G401.6 (cell line): ENCODE results near the gene UBR3.
A peak's percentile ranks its signal among the peaks of the same experiment; 100 is the strongest.

Source experiments
- FAIRE-seq: peaks from 2 replicates; lab custom pipeline; 2012; peaks lifted over from hg19 to GRCh38; lab: Jason Lieb, UNC

The UBR3 gene

DNA sequence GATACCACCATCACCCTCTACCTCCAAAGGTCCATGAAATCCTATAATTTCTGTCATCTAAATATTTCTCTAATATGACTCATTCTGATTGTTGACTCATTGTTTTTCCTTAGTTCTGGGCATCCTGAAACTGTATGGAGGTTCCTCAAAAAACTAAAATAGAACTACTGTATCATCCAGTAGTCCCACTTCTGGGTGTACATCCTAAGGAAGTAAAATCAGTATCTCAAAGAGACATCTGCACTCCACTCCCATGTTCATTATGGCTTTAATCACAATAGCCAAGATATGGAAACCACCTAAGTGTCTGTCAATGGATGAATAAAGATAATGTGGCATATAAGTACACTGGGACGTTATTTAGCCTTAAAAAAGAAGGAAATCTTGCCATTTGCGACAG lies 224.9 kb downstream of the UBR3 start:
- no peak for FAIRE-seq

DNA sequence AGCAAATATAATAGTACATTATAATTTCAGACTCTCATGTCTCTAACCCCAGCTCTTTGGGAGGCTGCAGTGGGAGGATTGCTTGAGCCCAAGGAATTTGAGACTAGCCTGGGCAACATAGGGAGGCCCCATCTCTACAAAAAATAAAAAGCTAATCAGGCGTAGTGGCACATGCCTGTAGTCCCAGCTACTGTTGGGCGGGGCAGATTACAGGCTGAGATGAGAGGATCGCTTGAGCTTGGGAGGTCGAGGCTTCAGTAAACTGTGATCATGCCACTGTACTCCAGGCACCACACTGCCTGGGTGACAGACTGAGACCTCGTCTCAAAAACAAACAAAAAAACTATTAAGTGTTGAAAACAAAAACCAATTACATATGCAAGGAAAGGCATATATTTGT lies 227.7 kb downstream of the UBR3 start:
- FAIRE-seq = no peak

- peak; percentile 53 for FAIRE-seq
These were observed 229.6 kb downstream of the UBR3 start for GRCh38 chr2:170056900-170057299.

- peak; percentile 21 for FAIRE-seq
These were observed 236.4 kb downstream of the UBR3 start for GRCh38 chr2:170063456-170064235.

GRCh38 chr2:170070778-170071177 lies 243.5 kb downstream of the UBR3 start:
- FAIRE-seq = no peak

DNA sequence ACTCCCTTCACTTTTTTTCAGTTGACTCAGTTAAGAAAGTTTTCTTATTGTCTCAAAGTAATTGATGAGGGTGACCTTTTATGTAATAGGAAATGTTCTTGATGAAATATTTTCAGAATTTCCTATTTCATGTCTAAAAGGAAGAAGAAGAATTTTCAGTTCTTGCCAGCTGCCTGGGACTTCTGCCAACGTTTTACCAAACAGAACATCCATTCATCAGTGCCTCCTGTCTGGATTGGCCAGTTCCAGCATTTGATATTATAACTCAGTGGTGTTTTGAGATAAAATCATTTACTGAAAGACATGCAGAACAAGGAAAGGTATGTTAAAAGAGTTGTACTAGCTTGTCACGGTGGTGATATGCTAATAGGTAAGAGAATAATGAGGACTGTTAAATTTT lies 246.0 kb downstream of the UBR3 start:
- FAIRE-seq = no peak

- FAIRE-seq = no peak
These were observed 248.9 kb downstream of the UBR3 start for GRCh38 chr2:170076189-170076588.

DNA sequence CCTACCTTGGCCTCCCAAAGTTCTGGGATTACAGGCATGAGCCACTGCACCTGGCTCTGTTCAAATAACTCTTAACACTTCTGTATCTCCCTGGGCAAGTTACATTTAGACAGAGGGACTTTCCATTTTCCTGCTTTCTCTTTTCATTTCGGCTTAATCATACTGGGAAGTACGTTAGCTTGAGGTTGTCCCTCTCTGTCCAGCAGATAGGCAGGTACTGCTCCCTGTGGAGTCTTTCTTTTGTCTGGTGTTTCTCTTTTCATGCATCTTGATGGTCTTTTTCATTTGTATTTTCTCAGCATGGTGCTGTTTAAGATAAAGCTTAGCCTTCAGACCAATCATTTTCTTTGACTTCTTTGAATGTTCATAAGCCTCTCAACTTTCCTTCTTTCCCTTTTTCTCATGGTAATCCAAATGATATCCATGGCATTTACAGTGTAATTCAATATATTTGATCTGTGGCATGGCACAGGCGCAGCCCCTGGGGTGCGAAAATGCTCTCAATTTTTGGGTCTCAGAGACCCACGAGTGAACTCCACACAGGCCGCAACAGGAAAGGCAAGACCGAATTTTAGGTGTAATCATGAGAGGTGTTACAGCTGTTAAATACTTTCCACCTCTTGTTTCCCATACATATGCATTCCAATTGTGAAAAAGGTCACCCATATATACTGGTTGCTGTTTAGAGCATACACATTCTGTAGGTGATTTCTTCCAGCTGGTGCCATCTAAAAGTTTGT lies 250.7 kb downstream of the UBR3 start:
- no peak for FAIRE-seq

DNA sequence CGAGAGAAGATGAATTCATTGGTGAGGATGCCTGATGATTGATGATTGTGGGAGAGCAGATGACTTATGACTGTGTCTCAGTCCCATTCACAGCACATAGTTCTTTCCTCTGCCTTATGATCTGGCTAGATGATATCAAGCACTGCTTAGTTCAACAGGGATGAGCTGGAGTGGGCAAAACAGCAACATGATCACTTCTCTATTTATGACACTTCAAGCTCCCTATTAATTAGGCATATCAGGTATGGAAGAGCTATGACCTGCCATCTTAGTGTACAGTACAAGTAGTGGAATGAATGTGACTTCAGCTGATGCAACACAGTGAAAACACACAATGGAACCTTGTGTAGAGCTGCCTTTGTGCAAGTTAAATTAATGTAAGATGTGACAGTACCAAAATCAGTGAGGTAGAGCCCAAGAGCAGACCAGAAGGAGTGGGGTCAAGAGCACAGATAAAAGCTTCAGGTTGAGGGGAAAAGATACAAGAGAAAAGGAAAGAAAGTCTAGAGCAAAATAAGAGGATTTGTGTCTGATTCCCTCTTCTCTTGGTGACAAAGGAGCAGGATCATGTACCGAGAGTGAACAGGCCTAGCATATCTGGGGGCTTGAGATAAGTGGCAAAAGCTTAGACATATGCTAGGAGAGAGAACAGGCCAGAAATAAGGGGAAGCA lies 257.7 kb downstream of the UBR3 start:
- FAIRE-seq = no peak

DNA sequence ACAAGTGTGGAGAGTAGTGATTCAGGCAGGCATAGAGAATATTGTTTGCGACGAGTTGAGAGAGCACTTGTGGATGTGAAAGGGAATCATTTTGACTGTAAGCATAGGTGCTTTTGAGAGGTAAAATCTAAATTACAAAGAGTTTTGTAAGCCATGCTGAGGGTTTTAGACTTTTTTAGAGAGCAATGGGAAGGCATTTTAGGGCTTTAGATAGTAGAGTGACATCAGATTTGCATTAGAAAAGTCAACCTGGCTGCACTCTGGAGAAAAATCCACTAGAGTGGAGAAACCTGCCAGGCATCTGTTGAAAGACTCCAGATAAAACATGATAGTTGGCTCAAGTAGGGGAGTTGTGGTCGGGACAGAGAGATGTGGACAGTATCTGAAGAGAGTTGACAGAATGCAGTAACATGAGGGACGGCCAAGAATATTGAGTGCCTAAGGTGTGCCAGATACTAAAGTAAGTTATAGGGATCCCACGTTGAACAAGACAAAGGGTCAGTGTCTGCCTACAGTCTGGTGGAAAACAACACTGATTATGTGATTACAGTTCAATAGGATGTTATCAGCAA lies 258.9 kb downstream of the UBR3 start:
- FAIRE-seq = no peak

- no peak for FAIRE-seq
These were observed 259.6 kb downstream of the UBR3 start for GRCh38 chr2:170086751-170087412.

- FAIRE-seq = no peak
These were observed 260.1 kb downstream of the UBR3 start for GRCh38 chr2:170087413-170087793.

DNA sequence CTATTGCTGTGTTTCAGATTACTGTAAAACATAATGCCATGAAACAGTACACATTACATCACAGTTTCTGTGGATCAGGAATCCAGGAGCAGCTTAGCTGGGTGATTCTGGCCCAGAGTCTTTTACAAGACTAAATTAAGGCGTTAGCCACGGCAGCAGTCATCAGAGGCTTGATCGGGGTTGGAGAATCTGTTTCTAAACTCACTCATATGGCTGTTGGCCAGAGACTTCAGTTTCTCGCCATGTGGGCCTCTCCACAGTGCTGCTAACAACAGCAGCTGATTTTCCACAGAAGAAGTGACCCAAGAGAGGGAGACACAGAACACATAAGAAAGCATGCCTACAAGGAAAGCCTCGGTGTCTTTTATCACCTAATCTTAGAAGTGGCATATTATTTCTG lies 261.5 kb downstream of the UBR3 start:
- no peak for FAIRE-seq

DNA sequence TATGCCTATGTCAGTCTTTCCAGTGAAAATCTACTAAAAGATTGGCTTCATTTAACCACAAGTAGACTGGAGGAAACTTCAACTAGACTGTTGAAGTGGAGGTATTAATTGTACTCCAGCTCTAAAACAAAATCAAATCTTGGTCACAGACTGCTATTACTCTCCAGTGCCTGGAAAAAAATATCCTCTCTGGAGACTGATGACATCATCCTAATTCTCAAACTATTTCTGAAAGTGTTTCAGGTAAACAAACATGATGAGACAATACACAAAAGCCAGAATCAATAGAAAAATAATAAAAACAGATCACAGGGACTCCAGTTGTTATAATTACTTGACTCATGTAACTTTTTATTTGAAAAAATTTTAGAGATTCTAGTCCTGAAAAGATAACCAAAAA lies 263.0 kb downstream of the UBR3 start:
- FAIRE-seq = no peak

- FAIRE-seq = no peak
These were observed 264.2 kb downstream of the UBR3 start for GRCh38 chr2:170091436-170091835.

DNA sequence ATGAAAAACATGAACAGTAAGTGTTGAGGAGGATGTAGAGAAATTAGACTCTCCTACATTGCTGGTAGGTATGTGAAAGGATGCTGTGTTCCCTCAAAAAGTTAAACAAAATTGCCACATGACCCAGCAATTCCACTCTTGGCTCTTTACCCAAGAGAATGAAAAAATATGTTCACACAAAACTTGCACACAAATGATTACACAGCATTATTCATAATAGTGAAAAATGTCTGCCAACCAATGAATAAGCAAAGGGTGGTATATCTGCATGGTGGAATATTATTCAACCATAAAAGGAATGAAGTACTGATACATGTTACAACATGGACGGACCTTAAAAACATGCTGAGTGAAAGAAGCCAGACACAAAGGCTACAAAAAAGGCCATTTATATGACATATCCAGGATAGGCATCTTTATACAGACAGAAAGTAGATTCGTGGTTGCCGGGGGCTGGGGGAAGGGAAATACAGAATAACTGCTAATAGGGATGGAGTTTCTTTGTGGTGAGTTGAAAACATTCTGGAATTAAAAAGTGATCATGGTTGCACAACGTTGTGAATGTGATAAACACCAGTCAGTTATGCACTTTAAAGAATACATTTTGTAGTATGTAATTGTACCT lies 265.3 kb downstream of the UBR3 start:
- no peak for FAIRE-seq

DNA sequence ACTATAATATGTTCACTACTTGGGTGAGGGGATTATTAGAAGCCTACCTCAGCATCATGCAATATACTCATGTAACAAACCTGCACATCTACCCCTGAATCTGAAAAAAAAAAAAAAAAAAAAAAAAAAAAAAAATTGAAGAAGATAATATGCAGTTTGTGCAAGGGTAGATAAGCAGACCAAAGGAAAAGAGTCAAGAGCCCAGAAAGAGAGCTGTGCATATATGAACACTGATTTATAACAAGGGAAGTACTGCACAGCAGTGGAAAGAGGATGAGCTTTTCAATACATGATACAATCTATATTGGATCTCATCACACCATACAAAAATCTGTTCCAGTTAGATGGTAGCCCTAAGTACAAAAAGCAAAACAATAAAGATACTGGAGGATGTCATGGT lies 268.1 kb downstream of the UBR3 start:
- FAIRE-seq = no peak

DNA sequence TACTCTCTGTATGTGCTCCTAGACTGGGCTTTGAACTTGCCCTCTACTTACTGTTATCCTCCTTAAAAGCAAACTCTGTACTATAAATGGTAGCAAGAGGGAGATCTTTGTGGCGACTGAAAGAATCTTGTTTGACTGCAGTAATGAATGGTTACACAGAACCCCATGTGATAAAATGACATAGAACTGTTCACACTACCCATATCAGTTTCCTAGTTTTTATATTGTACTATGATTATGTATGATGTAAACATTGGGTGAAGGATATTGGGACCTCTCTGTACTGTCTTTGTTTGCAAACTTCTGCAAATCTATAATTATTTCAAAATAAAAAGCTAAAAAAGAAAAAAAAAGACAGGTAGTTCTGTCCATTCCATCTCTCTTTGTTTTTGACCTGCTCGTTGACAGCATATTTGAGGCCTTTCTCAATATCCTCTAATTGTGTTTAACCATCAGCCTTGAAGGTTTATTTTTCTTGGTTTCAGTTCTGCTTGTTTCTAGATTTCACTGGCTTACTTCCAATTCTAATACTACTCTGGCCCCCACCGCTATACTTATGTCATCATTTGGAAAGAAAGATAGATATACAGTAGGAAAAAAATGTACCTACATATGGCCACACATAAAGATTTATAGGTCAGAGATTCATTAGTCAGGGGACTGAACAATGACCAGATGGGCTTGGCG lies 271.5 kb downstream of the UBR3 start:
- no peak for FAIRE-seq

DNA sequence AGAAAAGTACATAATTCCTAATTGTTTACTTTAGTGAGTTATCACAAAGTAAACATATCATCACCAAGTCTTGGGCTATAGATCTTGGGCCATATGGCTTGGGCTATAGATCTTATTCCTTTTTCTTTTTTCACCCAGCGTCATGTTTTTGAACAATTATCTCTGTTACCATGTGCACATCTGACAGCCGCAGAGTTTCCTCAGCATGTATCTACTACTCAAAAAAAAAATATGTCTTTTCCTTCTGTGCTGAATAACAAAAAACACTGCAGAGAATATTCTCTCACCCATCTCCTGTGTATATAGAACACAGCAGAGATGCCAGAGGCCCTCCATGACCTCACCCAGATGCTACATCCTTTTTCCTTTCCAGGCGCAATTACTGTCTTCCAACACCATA lies 274.5 kb downstream of the UBR3 start:
- no peak for FAIRE-seq

DNA sequence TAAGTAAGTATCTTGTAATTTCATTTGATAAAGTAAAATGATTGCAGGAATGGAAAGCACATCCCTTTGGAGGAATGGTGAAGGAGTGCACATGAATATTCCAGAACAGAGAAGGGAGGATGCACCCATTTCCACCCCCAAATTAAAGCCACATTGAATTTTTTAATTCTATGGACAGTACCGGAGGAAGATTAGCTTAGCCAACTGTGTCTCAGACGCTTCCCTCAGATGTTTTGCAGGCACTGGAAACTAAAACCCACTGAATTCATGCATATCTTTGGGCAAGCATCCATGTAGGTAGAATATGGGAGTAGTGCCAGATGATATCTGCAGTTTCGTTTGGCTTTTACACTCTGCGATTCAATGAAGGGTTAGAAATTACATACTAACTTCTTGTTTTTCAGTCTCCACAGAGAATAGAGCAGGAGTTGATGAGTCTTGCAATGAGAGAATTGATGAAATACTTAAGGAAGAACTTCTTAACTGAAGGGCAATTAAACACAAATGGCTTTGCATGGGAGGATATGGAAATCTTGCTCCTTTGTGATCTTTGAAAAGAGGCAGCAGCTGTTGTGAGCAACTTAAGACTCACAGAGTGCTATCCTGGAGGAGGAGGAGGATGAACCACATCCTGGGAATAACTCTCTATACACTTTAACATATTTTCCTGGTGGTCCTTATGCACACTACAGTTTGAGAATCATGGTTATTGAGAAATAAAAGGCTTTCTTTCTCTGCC lies 279.0 kb downstream of the UBR3 start:
- no peak for FAIRE-seq
